ENCODE results near the gene ZNF79.

GRCh38 chr9:127422787-127423186, 1.4 kb upstream of the ZNF79 start:
- no peak for TF ChIP-seq CTCF (IDR thresholded peaks at IDR 0.05)
- no peak for TF ChIP-seq POLR2A (IDR thresholded peaks at IDR 0.05)

Data from prostate gland (tissue), 2 donors.